Body of pancreas (tissue), 4 donors: ENCODE results near the gene RIMS1.

Source experiments
- POLR2A ChIP-seq, 3 donors: fragments of 450-650 bp; IDR thresholded peaks; one replicate each; pipeline ENCODE4 v1.6.1; 2016; ENCODE audit warnings: antibody characterized with exemption in 3 of 3, mild to moderate bottlenecking in 2 of 3
- TF ChIP-seq, protein P1 (sequence below), 7 experiments: fragments of 450-650 bp in 4 of 7; fragments of 200-600 bp in 3 of 7; sonication (generic) in 3 of 7; IDR thresholded peaks; one replicate each; pipeline ENCODE4 v1.5.1; 2016 to 2019; ENCODE audit warnings: antibody characterized with exemption in 7 of 7

GRCh38 chr6:72305971-72306370 is 419.6 kb downstream of the RIMS1 start:
- TF ChIP-seq, protein P1, sequence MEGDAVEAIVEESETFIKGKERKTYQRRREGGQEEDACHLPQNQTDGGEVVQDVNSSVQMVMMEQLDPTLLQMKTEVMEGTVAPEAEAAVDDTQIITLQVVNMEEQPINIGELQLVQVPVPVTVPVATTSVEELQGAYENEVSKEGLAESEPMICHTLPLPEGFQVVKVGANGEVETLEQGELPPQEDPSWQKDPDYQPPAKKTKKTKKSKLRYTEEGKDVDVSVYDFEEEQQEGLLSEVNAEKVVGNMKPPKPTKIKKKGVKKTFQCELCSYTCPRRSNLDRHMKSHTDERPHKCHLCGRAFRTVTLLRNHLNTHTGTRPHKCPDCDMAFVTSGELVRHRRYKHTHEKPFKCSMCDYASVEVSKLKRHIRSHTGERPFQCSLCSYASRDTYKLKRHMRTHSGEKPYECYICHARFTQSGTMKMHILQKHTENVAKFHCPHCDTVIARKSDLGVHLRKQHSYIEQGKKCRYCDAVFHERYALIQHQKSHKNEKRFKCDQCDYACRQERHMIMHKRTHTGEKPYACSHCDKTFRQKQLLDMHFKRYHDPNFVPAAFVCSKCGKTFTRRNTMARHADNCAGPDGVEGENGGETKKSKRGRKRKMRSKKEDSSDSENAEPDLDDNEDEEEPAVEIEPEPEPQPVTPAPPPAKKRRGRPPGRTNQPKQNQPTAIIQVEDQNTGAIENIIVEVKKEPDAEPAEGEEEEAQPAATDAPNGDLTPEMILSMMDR (IDR thresholded peaks at IDR 0.05): no peak
- TF ChIP-seq POLR2A (IDR thresholded peaks at IDR 0.05): no peak
